Thoracic aorta (tissue), 2 donors: ENCODE measurements around the gene LRRC8C. TPM values are rescaled to one million over a fixed set of nuclear protein-coding genes. Genes with fewer than 3 reads are reported as not detected.

ENCODE experiments used
- ATAC-seq: fragments of 150-250 bp; one replicate; pipeline ENCODE4 v1.8.0; 2017; ENCODE audit warnings: low read depth; ENCODE audit not compliant: insufficient number of reproducible peaks, low FRiP score
- DNase-seq: peaks from one replicate; pipeline ENCODE4 v3.0.0-alpha.2; 2020; ENCODE audit warnings: low spot score
- H3K27ac ChIP-seq, 2 donors: fragments of 200-600 bp; sonication (generic); 1 replicate in 1 of 2; 2 replicates in 1 of 2; pipeline ENCODE4 v1.5.1; 2016; ENCODE audit warnings: mild to moderate bottlenecking in 2 of 2, moderate library complexity in 2 of 2
- H3K27me3 ChIP-seq: fragments of 200-600 bp; sonication (generic); replicated peaks from 2 replicates; pipeline ENCODE4 v1.6.0; 2016; ENCODE audit warnings: mild to moderate bottlenecking; ENCODE audit not compliant: insufficient read depth
- H3K36me3 ChIP-seq: fragments of 200-600 bp; sonication (generic); one replicate; pipeline ENCODE4 v1.5.1; 2016
- H3K4me1 ChIP-seq, 2 donors: fragments of 200-600 bp; sonication (generic); 1 replicate in 1 of 2; 2 replicates in 1 of 2; pipeline versions ENCODE4 v1.5.1 to v1.6.0; 2016; ENCODE audit warnings: low read depth in 2 of 2, mild to moderate bottlenecking in 1 of 2; ENCODE audit not compliant: control insufficient read depth in 1 of 2
- H3K4me3 ChIP-seq: fragments of 200-600 bp; sonication (generic); 2 replicates; pipeline ENCODE4 v1.5.1; 2016; ENCODE audit warnings: mild to moderate bottlenecking
- H3K9me3 ChIP-seq: fragments of 200-600 bp; sonication (generic); 2 replicates; pipeline ENCODE4 v1.5.1; 2016
- total RNA-seq, 2 donors: library from RNA; depleted of rRNA; stranded (reverse); fragments of >200 nt; gene quantifications; one replicate each; pipeline versions ENCODE4 v1.1.0 to v1.2.3, GENCODE V29; 2016
- TF ChIP-seq, protein P1 (sequence below): fragments of 200-600 bp; sonication (generic); IDR thresholded peaks from one replicate; pipeline ENCODE4 v1.5.1; 2019; ENCODE audit warnings: antibody characterized with exemption

The LRRC8C gene
- total RNA-seq, 2 donors from 2014 or later: 11.6 to 15.2 TPM

DNA sequence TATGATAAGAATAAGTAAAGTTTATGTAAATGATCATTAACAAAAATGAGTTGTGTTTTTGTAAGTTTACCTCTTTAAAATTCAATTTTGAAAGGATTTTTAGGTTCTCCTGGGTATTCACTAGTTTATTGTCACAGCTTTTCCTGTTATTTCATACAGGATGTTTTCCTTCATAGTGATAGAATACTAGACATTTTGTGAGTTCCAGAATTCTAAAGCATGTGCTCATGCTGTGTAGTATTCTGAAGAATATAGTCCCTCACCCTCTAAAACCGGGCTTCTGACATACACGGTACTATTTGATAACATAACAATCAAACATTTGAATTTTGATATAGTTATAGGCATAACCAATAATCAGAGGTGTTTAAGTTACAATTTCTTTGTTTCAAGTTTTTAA, 10.7 kb downstream of the LRRC8C start:
- H3K4me1 ChIP-seq: no peaks in the 10 kb centered on the region
- ATAC-seq (no peak), DNase-seq (no peak)
- H3K9me3 ChIP-seq: peaks cover 5% of the 10 kb centered on the region
- TF ChIP-seq, protein P1, sequence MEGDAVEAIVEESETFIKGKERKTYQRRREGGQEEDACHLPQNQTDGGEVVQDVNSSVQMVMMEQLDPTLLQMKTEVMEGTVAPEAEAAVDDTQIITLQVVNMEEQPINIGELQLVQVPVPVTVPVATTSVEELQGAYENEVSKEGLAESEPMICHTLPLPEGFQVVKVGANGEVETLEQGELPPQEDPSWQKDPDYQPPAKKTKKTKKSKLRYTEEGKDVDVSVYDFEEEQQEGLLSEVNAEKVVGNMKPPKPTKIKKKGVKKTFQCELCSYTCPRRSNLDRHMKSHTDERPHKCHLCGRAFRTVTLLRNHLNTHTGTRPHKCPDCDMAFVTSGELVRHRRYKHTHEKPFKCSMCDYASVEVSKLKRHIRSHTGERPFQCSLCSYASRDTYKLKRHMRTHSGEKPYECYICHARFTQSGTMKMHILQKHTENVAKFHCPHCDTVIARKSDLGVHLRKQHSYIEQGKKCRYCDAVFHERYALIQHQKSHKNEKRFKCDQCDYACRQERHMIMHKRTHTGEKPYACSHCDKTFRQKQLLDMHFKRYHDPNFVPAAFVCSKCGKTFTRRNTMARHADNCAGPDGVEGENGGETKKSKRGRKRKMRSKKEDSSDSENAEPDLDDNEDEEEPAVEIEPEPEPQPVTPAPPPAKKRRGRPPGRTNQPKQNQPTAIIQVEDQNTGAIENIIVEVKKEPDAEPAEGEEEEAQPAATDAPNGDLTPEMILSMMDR: no peak
- H3K27me3 ChIP-seq: no peaks in the 10 kb centered on the region
- H3K36me3 ChIP-seq: no peaks in the 10 kb centered on the region
- no peak overlapping the region for H3K4me3 ChIP-seq
- H3K27ac ChIP-seq: no peak overlapping the region

DNA sequence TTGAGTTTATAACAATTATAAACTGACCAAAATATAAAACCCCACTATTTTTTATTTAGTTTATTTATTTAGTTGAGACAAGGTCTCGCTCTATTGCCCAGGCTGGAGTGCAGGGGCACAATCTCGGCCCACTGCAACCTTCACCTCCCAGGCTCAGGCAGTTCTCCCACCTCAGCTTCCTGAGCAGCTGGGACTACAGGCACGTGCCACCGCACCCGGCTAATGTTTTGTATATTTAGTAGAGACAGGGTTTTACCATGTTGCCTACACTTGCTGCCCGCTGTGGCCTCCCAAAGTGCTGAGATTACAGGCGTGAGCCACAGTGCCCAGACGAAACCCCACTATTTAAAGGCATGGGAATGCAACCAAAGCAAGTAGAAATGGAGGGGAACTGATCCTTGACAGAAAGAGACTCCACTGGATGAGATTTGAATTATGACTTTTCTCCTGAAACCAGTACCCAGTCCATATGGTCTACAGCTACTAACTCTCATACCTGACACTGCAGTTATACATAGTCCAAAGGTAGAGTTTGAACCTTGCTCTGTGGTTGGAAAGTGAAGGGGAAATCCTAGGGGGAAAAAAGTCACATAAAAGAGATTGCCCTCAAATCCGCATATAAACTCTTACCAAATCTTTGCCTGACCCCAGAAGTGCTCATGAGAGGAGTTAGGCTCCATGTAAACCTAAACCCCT, 11.3 kb downstream of the LRRC8C start:
- Histone ChIP-seq H3K9me3 (peaks cover 5% of the 10 kb centered on the region), H3K27ac (no peak overlapping the region), H3K4me3 (no peak overlapping the region), H3K36me3 (no peaks in the 10 kb centered on the region), H3K27me3 (no peaks in the 10 kb centered on the region), H3K4me1 (peaks cover 0 to 2% of the 10 kb centered on the region in 2 donors)
- ATAC-seq (no peak), DNase-seq (no peak)
- TF ChIP-seq, protein P1: no peak

DNA sequence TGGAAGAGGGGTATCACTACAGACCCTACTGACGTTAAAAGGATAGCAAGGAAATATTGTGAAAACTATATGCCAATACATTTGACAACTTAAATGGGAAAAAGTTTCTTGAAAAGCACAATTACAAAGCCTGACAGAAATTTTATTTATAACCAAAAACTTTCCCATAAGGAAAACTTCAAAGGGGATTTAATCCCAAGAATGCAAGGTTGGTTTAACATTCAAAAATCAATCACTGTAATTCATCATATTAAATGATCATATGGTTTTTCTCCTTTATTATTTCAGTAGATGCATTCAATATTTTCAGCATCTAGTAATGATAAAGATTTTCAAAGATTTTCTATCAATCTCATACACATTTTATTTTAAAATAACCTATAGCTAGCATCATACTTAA, 13.3 kb downstream of the LRRC8C start:
- TF ChIP-seq, protein P1: no peak
- Histone ChIP-seq H3K4me1 (peaks cover 6 to 12% of the 10 kb centered on the region in 2 donors), H3K27me3 (no peaks in the 10 kb centered on the region), H3K9me3 (peaks cover 5% of the 10 kb centered on the region), H3K27ac (no peak overlapping the region), H3K36me3 (no peaks in the 10 kb centered on the region), H3K4me3 (no peak overlapping the region)
- DNase-seq (no peak), ATAC-seq (no peak)

DNA sequence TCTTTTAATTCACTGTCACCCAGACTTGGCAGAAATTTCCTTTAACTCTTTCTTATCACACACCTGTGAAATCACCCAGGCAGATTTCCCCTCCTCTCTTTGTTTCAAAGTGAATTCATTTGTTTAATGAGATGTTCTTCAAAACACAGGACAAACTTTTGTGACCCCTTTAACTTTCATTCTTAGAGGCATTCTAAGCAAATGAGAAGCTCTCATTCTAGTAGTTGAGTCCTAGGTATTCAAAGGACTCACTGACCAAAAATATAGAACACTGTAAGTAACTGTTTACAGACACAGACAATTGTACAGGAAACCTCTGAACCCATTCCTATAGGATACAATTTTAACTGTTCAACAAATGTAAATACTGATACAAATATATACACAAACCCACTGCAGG, 16.9 kb downstream of the LRRC8C start:
- Histone ChIP-seq H3K27me3 (no peaks in the 10 kb centered on the region), H3K9me3 (peaks cover 5% of the 10 kb centered on the region), H3K4me1 (peaks cover 6 to 12% of the 10 kb centered on the region in 2 donors), H3K36me3 (no peaks in the 10 kb centered on the region), H3K27ac (no peak overlapping the region), H3K4me3 (no peak overlapping the region)
- TF ChIP-seq, protein P1: no peak
- DNase-seq: no peak
- no peak for ATAC-seq

DNA sequence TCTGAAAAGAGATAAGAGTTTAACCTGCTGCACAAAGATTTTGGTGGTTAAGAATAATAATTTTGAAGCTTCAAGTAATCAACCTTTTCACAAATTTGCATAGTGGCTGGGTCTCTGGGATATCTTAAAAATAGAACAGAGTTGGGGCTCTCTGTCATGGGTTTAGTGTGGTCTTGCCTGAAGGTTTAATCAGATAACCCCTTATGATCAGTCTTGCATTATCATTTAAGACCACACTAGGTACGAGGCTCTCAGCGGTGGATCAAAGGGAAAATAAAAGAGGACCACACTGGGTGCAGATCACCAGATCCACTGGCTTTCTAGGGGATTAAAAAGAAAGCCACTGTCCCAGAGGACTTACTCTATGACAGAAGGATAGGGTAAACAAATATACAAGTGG, 19.5 kb downstream of the LRRC8C start:
- H3K27me3 ChIP-seq: no peaks in the 10 kb centered on the region
- no peaks in the 10 kb centered on the region for H3K9me3 ChIP-seq
- DNase-seq (no peak), ATAC-seq (no peak)
- H3K36me3 ChIP-seq: no peaks in the 10 kb centered on the region
- H3K27ac ChIP-seq: no peak overlapping the region
- no peak overlapping the region for H3K4me3 ChIP-seq
- peaks cover 6 to 15% of the 10 kb centered on the region in 2 donors for H3K4me1 ChIP-seq
- TF ChIP-seq, protein P1: no peak
